Astrocyte (in vitro differentiated cells and primary cell): ENCODE results near the gene PIK3R1. TPM values are rescaled to one million over a fixed set of nuclear protein-coding genes. Genes with fewer than 3 reads are reported as not detected.

ENCODE experiments used
- DNase-seq: peaks from one replicate; pipeline ENCODE4 v3.0.0-alpha.2; 2010; ENCODE audit warnings: low read depth
- FAIRE-seq: peaks from 2 replicates; lab custom pipeline; 2011; peaks lifted over from hg19 to GRCh38; lab: Jason Lieb, UNC
- H2AFZ ChIP-seq: 2 replicates; pipeline ENCODE4 v1.6.0; 2012; ENCODE audit warnings: low read depth, low read length, inconsistent platforms
- H3K27ac ChIP-seq: 2 replicates; pipeline ENCODE4 v1.5.1; 2011; ENCODE audit warnings: low read depth, low read length, inconsistent platforms
- H3K27me3 ChIP-seq: 2 replicates; pipeline ENCODE4 v1.6.0; 2011; ENCODE audit warnings: low read length, inconsistent platforms; ENCODE audit not compliant: insufficient read depth
- H3K36me3 ChIP-seq: 2 replicates; pipeline ENCODE4 v1.5.1; 2011; ENCODE audit warnings: low read length, inconsistent platforms; ENCODE audit not compliant: insufficient read depth
- H3K4me1 ChIP-seq: 2 replicates; pipeline ENCODE4 v1.5.1; 2011; ENCODE audit warnings: low read length, inconsistent platforms; ENCODE audit not compliant: insufficient read depth
- H3K4me2 ChIP-seq: 2 replicates; pipeline ENCODE4 v1.6.0; 2012; ENCODE audit warnings: low read length, inconsistent platforms
- H3K4me3 ChIP-seq: 2 replicates; pipeline ENCODE4 v1.5.1; 2011; ENCODE audit warnings: low read depth, mild to moderate bottlenecking, low read length, inconsistent platforms; ENCODE audit not compliant: insufficient read depth
- H3K79me2 ChIP-seq: 2 replicates; pipeline ENCODE4 v1.6.0; 2012; ENCODE audit warnings: mild to moderate bottlenecking, low read length, inconsistent platforms; ENCODE audit not compliant: insufficient read depth
- H3K9ac ChIP-seq: 2 replicates; pipeline ENCODE4 v1.6.0; 2012; ENCODE audit warnings: mild to moderate bottlenecking, low read length, inconsistent platforms
- H3K9me3 ChIP-seq: 2 replicates; pipeline ENCODE4 v1.5.1; 2012; ENCODE audit warnings: low read depth, mild to moderate bottlenecking, low read length, inconsistent platforms; ENCODE audit not compliant: insufficient read depth
- H4K20me1 ChIP-seq: 2 replicates; pipeline ENCODE4 v1.6.0; 2012; ENCODE audit warnings: low read length, inconsistent platforms; ENCODE audit not compliant: insufficient read depth
- H3K27ac Mint-ChIP-seq: one replicate; pipeline ENCODE4 v1.8.0; 2021; ENCODE audit warnings: mild to moderate bottlenecking, mixed read lengths; ENCODE audit not compliant: unreplicated experiment
- H3K27me3 Mint-ChIP-seq: one replicate; pipeline ENCODE4 v1.8.0; 2021; ENCODE audit warnings: low read depth, mixed read lengths; ENCODE audit not compliant: unreplicated experiment
- H3K36me3 Mint-ChIP-seq: one replicate; pipeline ENCODE4 v1.8.0; 2021; ENCODE audit warnings: low read depth, mixed read lengths; ENCODE audit not compliant: unreplicated experiment
- H3K4me1 Mint-ChIP-seq: one replicate; pipeline ENCODE4 v1.8.0; 2021; ENCODE audit warnings: low read depth, mixed read lengths; ENCODE audit not compliant: unreplicated experiment
- H3K4me3 Mint-ChIP-seq: one replicate; pipeline ENCODE4 v1.8.0; 2021; ENCODE audit warnings: mild to moderate bottlenecking, moderate library complexity, mixed read lengths; ENCODE audit not compliant: unreplicated experiment
- H3K9me3 Mint-ChIP-seq: one replicate; pipeline ENCODE4 v1.8.0; 2021; ENCODE audit warnings: mild to moderate bottlenecking, mixed read lengths; ENCODE audit not compliant: unreplicated experiment
- CTCF ChIP-seq: IDR thresholded peaks from 2 replicates; pipeline ENCODE4 v1.5.1; 2011; ENCODE audit warnings: low read depth, mild to moderate bottlenecking, inconsistent platforms, low read length, moderate library complexity; ENCODE audit not compliant: insufficient read depth
- EZH2 ChIP-seq: IDR thresholded peaks from 2 replicates; pipeline ENCODE4 v1.6.1; 2012; ENCODE audit warnings: mild to moderate bottlenecking, low read length, inconsistent platforms; ENCODE audit not compliant: insufficient read depth
- total RNA-seq: library from RNA; stranded (reverse); gene quantifications from 2 replicates; pipeline ENCODE4 v1.2.1, GENCODE V29; 2021

Gene PIK3R1
- total RNA-seq, 1 donor from 2014 or later: 25.7 TPM

GRCh38 chr5:68251386-68251785, 35.8 kb downstream of the PIK3R1 start:
- no peaks in the 10 kb centered on the region for H3K27me3 Mint-ChIP-seq
- FAIRE-seq: no peak

GRCh38 chr5:68251804-68252522, 36.4 kb downstream of the PIK3R1 start:
- Histone ChIP-seq H3K4me3 (no peak overlapping the region), H3K4me1 (peaks cover 10% of the 10 kb centered on the region), H4K20me1 (peaks cover 27% of the 10 kb centered on the region), H3K27ac (no peak overlapping the region), H3K9ac (no peak overlapping the region), H3K27me3 (no peaks in the 10 kb centered on the region), H3K9me3 (no peaks in the 10 kb centered on the region), H3K79me2 (peaks cover 12% of the 10 kb centered on the region), H3K36me3 (no peaks in the 10 kb centered on the region), H3K4me2 (peak overlapping the region; percentile 31), H2AFZ (no peak overlapping the region)
- H3K27me3 Mint-ChIP-seq: no peaks in the 10 kb centered on the region
- DNase-seq: peak; percentile 55
- H3K4me3 Mint-ChIP-seq: no peak overlapping the region
- peak; percentile 75 for FAIRE-seq
- TF ChIP-seq CTCF (no peak), EZH2 (no peak)
- H3K4me1 Mint-ChIP-seq: peaks cover 20% of the 10 kb centered on the region
- H3K27ac Mint-ChIP-seq: no peak overlapping the region
- no peaks in the 10 kb centered on the region for H3K36me3 Mint-ChIP-seq
- no peaks in the 10 kb centered on the region for H3K9me3 Mint-ChIP-seq

More at GRCh38 chr5:68251386-68251785, 35.8 kb downstream of the PIK3R1 start:
- peak; percentile 40 for DNase-seq
- H2AFZ ChIP-seq: no peak overlapping the region
- H3K9me3 ChIP-seq: no peaks in the 10 kb centered on the region
- H3K4me2 ChIP-seq: peak overlapping the region; percentile 31
- H3K27ac Mint-ChIP-seq: no peak overlapping the region
- no peak overlapping the region for H3K9ac ChIP-seq
- H3K36me3 ChIP-seq: no peaks in the 10 kb centered on the region
- H3K4me3 Mint-ChIP-seq: no peak overlapping the region
- no peaks in the 10 kb centered on the region for H3K9me3 Mint-ChIP-seq
- peaks cover 12% of the 10 kb centered on the region for H3K79me2 ChIP-seq
- peaks cover 24% of the 10 kb centered on the region for H4K20me1 ChIP-seq
- H3K27me3 ChIP-seq: no peaks in the 10 kb centered on the region
- H3K36me3 Mint-ChIP-seq: no peaks in the 10 kb centered on the region
- TF ChIP-seq CTCF (no peak), EZH2 (no peak)
- H3K4me1 ChIP-seq: peaks cover 10% of the 10 kb centered on the region
- no peak overlapping the region for H3K27ac ChIP-seq
- H3K4me1 Mint-ChIP-seq: peaks cover 20% of the 10 kb centered on the region
- H3K4me3 ChIP-seq: no peak overlapping the region
